Right atrium auricular region (tissue), 2 donors: ENCODE measurements around the gene POLD2. TPM values are rescaled to one million over a fixed set of nuclear protein-coding genes. Genes with fewer than 3 reads are reported as not detected.
A peak's percentile ranks its signal among the peaks of the same experiment; 100 is the strongest.

Experiments used
- DNase-seq: peaks from one replicate; pipeline ENCODE4 v3.0.0-alpha.2; 2019; ENCODE audit warnings: low spot score
- H3K27ac ChIP-seq, 2 donors: fragments of 200-600 bp; sonication (generic); 1 replicate in 1 of 2; 2 replicates in 1 of 2; pipeline ENCODE4 v1.5.1; 2016 to 2019
- H3K27me3 ChIP-seq, 2 donors: fragments of 200-600 bp; sonication (generic); one replicate each; pipeline versions ENCODE4 v1.5.1 to v1.6.0; 2017 to 2019
- H3K36me3 ChIP-seq: fragments of 200-600 bp; sonication (generic); one replicate; pipeline ENCODE4 v1.5.1; 2016
- H3K4me1 ChIP-seq, 2 donors: fragments of 200-600 bp; sonication (generic); one replicate each; pipeline versions ENCODE4 v1.5.1 to v1.6.0; 2017 to 2019
- H3K4me3 ChIP-seq, 2 donors: fragments of 200-600 bp; sonication (generic); 1 replicate in 1 of 2; 2 replicates in 1 of 2; pipeline ENCODE4 v1.5.1; 2017 to 2019; ENCODE audit warnings: mild to moderate bottlenecking in 1 of 2, moderate library complexity in 1 of 2
- H3K9me3 ChIP-seq, 2 donors: fragments of 200-600 bp; sonication (generic); one replicate each; pipeline ENCODE4 v1.5.1; 2019
- CTCF ChIP-seq, 2 donors: fragments of 200-600 bp; sonication (generic); IDR thresholded peaks; one replicate each; pipeline ENCODE4 v1.5.1; 2019; ENCODE audit warnings: antibody characterized with exemption in 2 of 2
- total RNA-seq, 2 donors: library from RNA; depleted of rRNA; stranded (reverse); fragments of >200 nt; gene quantifications; one replicate each; pipeline ENCODE4 v1.1.0, GENCODE V29; 2016

Gene POLD2
- total RNA-seq, 2 donors from 2014 or later: 71.4 to 76.5 TPM

GRCh38 chr7:44119829-44120380 lies 3.4 kb downstream of the POLD2 start:
- TF ChIP-seq CTCF (IDR thresholded peaks at IDR 0.05): no peak
- no peaks in the 10 kb centered on the region for H3K27me3 ChIP-seq
- H3K27ac ChIP-seq: peak overlapping the region; percentile 90 to 94
- no peak overlapping the region for H3K4me3 ChIP-seq
- DNase-seq: no peak
- no peaks in the 10 kb centered on the region for H3K9me3 ChIP-seq
- H3K4me1 ChIP-seq: peaks cover 0 to 51% of the 10 kb centered on the region in 2 donors
- H3K36me3 ChIP-seq: peaks cover 34% of the 10 kb centered on the region

GRCh38 chr7:44117801-44118429 lies 5.4 kb downstream of the POLD2 start:
- no peak for TF ChIP-seq CTCF (IDR thresholded peaks at IDR 0.05)
- no peak for DNase-seq
- Histone ChIP-seq H3K4me3 (no peak overlapping the region), H3K27ac (no peak overlapping the region), H3K9me3 (no peaks in the 10 kb centered on the region), H3K27me3 (no peaks in the 10 kb centered on the region), H3K36me3 (peaks cover 49% of the 10 kb centered on the region), H3K4me1 (peaks cover 0 to 64% of the 10 kb centered on the region in 2 donors)

- no peaks in the 10 kb centered on the region for H3K9me3 ChIP-seq
- peaks cover 58% of the 10 kb centered on the region for H3K36me3 ChIP-seq
- H3K27ac ChIP-seq: no peak overlapping the region
- DNase-seq: no peak
- H3K27me3 ChIP-seq: no peaks in the 10 kb centered on the region
- peaks cover 0 to 55% of the 10 kb centered on the region in 2 donors for H3K4me1 ChIP-seq
- H3K4me3 ChIP-seq: no peak overlapping the region
- TF ChIP-seq CTCF (IDR thresholded peaks at IDR 0.05): no peak
Observed at GRCh38 chr7:44116789-44117666, 6.3 kb downstream of the POLD2 start.

GRCh38 chr7:44116087-44116788 lies 7.1 kb downstream of the POLD2 start:
- Histone ChIP-seq H3K4me1 (peaks cover 0 to 48% of the 10 kb centered on the region in 2 donors), H3K27ac (no peak overlapping the region), H3K27me3 (no peaks in the 10 kb centered on the region), H3K4me3 (no peak overlapping the region), H3K9me3 (no peaks in the 10 kb centered on the region), H3K36me3 (peaks cover 65% of the 10 kb centered on the region)
- TF ChIP-seq CTCF (IDR thresholded peaks at IDR 0.05): no peak
- DNase-seq: no peak

- H3K36me3 ChIP-seq: peaks cover 80% of the 10 kb centered on the region
- TF ChIP-seq CTCF (IDR thresholded peaks at IDR 0.05): no peak
- no peaks in the 10 kb centered on the region for H3K9me3 ChIP-seq
- H3K27ac ChIP-seq: peak overlapping the region; percentile 54 to 75
- no peaks in the 10 kb centered on the region for H3K27me3 ChIP-seq
- DNase-seq: no peak
- H3K4me1 ChIP-seq: peaks cover 0 to 33% of the 10 kb centered on the region in 2 donors
- no peak overlapping the region for H3K4me3 ChIP-seq
Observed at GRCh38 chr7:44114586-44115310, 8.6 kb downstream of the POLD2 start.
